GM19463 (cell line): ENCODE measurements around the gene SECTM1.
A peak's percentile ranks its signal among the peaks of the same experiment; 100 is the strongest.

ENCODE experiments used
- ATAC-seq: cut with Tn5 transposase; IDR thresholded peaks from one replicate; pipeline ENCODE4 v1.9.1; 2021; ENCODE audit warnings: mild to moderate bottlenecking, moderate library complexity; ENCODE audit not compliant: unreplicated experiment

SECTM1 gene

GRCh38 chr17:82283208-82283749 is 50.3 kb downstream of the SECTM1 start:
- no peak for ATAC-seq

- no peak for ATAC-seq
These were observed 51.0 kb downstream of the SECTM1 start for GRCh38 chr17:82282239-82283207.

DNA sequence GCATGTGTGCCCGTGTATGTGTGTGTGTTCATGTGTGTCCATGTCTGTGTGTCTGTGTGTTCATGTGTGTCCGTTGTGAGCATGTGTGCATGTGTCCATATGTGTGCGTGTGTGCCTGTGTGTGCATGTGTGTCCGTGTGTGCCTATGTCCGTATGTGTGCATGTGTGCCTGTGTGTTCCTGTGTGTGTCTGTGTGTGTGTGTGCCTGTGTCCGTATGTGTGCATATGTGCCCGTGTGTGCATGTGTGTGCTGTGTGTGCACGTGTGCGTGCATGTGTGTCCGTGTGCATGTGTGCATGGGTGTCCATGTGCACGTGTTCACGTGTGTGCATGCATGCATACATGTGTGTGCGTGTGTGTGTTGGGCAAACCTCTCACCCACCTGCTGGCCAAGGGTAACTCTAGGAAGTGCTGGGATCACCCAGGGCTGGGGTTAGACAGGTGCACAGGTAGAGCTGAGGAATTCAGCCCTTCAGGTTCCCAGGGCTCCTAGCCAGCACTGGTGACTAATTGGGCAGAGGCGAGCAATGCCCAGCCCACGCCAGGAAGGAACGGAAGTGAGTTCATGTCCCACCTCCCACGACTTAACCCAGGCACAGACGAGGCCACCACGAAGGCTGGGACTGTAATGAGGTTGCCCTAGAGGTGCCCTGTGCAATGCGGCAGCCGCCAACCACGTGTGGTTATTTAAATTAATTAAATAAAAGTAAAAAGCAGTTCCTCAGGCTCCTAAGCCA is 51.9 kb downstream of the SECTM1 start:
- no peak for ATAC-seq

GRCh38 chr17:82281076-82281475 is 52.5 kb downstream of the SECTM1 start:
- no peak for ATAC-seq

- no peak for ATAC-seq
These were observed 53.0 kb downstream of the SECTM1 start for GRCh38 chr17:82280537-82280936.

DNA sequence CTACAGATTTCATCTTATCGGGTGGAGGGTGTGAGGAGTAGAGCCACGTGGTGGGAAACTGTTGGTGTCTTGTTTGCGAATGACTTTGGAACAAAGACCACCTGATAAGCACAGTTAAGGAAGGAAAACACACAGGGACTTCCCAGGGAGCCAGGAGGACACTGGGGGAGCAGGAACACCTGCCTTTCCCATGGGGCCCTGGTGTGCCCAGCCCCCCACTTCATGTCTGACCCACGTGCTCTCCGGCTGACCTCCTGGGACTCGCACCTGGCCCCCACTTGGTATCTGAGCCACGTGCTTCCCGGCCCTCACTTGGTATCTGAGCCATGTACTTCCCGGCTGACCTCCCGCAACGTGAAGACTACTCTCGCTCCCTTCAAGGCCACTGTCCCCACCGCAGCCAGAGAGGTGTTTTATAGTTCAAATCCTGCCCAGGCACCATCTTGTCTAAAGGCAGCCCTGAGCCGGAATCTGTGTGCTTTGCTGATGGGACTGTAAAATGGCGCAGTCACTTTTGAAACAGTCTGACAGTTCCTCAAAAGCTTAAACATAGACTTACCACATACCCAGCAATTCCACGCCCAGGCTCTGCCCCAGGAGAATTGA is 54.7 kb downstream of the SECTM1 start:
- ATAC-seq, result no peak

- no peak for ATAC-seq
These were observed 55.3 kb downstream of the SECTM1 start for GRCh38 chr17:82278308-82278707.

- no peak for ATAC-seq
These were observed 55.7 kb downstream of the SECTM1 start for GRCh38 chr17:82277851-82278250.

DNA sequence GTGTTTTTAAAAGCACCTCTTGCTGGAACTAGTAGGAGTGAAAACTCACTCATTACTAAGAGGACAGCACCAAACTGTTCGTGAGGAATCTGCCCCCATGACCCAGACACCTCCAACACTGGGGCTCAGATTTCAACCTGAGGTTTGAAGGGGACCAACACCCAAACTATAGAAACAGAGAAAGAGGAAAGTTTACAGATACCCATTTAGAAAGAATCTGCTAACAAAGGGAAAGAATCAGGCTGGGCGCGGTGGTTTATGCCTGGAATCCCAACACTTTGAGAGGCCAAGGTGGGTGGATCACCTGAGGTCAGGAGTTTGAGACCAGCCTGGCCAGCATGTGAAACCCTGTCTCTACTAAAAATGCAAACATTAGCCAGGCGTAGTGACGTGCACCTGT is 56.6 kb downstream of the SECTM1 start:
- no peak for ATAC-seq

DNA sequence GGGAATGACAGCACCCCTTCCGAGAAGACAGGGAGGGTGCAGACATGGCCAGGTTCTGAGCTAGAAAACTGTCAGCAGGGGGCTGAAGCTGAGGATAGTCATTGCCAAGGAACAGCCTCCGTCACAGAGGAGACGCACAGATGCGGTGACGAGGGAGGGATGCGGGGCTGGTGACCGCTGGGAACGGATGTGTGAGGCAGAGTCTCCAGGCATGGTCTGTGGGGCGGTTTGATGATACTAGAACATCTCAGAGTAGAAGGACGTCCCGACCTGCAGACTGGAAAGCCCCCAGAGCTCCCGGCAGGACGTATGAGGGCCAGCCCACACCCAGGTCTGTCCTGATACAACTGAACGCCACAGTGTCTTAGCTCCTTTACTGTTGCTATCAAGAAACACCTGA is 58.2 kb downstream of the SECTM1 start:
- ATAC-seq, result no peak

GRCh38 chr17:82274134-82275020 is 59.2 kb downstream of the SECTM1 start:
- ATAC-seq, result no peak

DNA sequence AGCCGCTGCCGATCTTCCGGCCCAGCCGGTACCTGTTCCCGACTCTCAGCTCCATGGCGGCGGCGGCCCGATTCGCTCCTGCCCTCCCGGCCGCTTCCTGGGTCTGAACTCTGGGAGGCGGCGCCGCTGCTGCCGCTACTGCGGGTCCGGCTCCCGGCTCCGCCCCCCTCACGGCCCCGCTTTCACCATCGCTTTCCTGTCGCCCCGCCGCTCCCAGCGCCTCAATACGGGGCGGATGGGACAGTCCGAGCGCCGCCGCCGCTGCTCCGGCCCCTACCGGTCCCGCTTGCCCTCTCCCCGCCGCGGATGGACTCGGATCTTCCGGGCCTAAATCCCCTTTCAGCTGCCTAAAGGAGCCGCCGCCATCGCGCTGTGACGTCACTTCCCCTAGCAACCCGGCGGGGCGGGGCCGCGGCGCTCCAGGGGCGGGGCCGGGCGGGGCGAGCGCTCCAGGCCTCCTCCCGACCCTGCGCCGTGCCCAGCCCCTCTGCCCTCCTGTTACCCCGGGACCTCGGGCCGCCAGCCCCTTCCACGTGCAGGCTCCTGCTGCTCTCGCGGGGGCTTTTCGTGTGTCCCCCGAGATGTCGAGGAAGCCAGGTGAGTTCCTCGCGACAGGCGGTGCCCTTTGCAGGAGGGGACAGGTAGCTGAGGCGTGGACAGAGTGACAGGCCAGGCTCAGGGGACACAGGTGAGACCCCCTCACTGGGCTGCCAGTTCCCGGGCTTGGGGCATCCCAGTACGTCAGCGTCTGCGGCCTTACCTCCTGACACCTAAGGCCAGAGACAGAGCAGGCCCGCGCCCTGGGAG is 60.0 kb downstream of the SECTM1 start, which contains the start of gene CSNK1D:
CSNK1D (minus strand) TSS at position 374 of the 807 bp plus-strand sequence; CDS start at position 55, 319 bp downstream.
- ATAC-seq, result peak; percentile 82

DNA sequence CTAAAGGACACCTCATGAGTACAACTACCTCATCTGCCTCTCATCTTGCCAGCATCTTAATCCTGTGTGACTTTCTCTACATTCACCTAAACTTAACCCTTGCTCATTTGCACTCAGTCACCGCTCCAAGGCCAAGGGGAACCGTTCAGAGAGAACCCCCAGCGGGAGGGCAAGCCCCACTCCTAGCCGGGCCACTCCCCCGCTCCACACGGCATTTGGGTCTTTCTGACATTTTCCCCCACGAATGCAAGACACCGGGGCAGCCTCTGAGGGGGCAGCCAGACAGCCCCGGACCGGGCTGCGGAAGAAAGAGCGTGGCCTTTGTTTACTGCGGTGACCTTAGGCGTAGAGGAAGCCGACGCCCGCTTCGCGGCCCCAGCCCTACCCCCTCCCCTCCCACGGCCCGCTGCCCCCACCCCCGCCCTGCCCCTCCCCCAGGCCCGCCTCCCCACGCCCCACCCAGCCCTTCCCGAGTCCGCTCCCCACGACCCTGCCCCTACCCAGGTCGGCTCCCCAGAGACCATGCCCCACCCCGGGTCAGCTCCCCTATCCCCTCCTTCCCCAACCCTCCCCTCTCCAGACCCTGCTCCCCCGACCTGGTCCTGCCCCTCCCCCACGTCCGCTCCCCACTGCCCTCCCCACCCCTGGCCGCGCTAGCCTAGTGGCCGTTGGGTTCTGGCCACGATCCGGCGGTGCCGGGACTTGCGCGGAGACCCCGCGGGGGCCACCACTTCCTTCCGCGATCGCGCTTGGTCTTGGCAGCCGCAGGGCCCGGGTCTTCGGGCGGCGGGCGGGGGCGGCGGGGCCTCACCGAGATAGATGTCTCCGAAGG is 60.9 kb downstream of the SECTM1 start:
- ATAC-seq, result no peak

DNA sequence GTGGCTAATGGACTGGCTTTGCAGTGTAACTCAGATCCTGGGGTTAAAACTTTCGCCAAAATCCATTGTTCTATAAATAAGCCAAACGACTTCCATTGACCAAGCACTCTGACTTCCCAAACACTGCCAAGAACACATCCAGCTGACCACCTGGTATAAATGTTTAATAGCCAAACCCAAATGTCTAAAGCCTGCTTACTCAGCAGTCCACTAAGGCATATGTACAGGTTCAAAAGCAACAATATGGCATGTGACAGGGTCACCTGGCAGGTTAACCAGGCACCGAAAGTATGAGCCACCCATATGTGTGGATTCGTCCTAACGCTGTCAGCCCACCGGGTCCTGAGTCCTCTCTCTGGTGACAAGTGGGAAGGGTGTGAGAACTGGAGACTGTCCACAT is 62.2 kb downstream of the SECTM1 start:
- no peak for ATAC-seq
